RWPE1 (cell line): Measurements from ENCODE around the gene PRKCD.

Source experiments
- CTCF ChIA-PET: fragments of 350-600 bp; sonication (Branson Sonifier 250); formaldehyde crosslinking; extraction: SDS; loops from one replicate; lab custom pipeline; 2021; lab: Yijun Ruan, JAX
- POLR2A ChIA-PET: fragments of 400-600 bp; formaldehyde crosslinking; extraction: SDS; loops from one replicate; lab custom pipeline; 2020; ENCODE audit warnings: antibody characterized with exemption; ENCODE audit not compliant: low non-redundant PET; lab: Yijun Ruan, JAX
- DNase-seq: peaks from one replicate; pipeline ENCODE4 v3.0.0; 2012; ENCODE audit warnings: low spot score
- H3K27ac ChIP-seq: fragments of 450-650 bp; 2 replicates; pipeline ENCODE4 v1.5.1; 2017
- CTCF ChIP-seq: fragments of 450-650 bp; conservative IDR thresholded peaks from 2 replicates; pipeline ENCODE4 v1.5.1; 2017; ENCODE audit warnings: low read depth, mild to moderate bottlenecking

The PRKCD gene

GRCh38 chr3:53167418-53168174, 6.6 kb downstream of the PRKCD start:
- CTCF ChIA-PET = no interaction called here
- TF ChIP-seq CTCF = no peak
- POLR2A ChIA-PET = no interaction called here
- no peak overlapping the region; the same call in 1 of the 2 replicates for H3K27ac ChIP-seq
- DNase-seq = no peak

GRCh38 chr3:53168175-53168923, 7.3 kb downstream of the PRKCD start:
- DNase-seq = no peak
- POLR2A ChIA-PET = no interaction called here
- no peak for TF ChIP-seq CTCF
- no peak overlapping the region for H3K27ac ChIP-seq
- CTCF ChIA-PET = no interaction called here

- TF ChIP-seq CTCF = no peak
- peak overlapping the region; percentile 18 for H3K27ac ChIP-seq
- no peak for DNase-seq
- ChIA-PET CTCF (interaction anchor here (0.6 kb wide), 1 partner anchor 27 kb away, joined by 3 read pairs; no protein-coding TSS in a partner anchor), POLR2A (no interaction called here)
These were observed 8.2 kb downstream of the PRKCD start for GRCh38 chr3:53169045-53169831.

GRCh38 chr3:53169832-53170324, 8.9 kb downstream of the PRKCD start:
- DNase-seq = no peak
- CTCF ChIA-PET = no interaction called here
- no peak for TF ChIP-seq CTCF
- POLR2A ChIA-PET = no interaction called here
- peak overlapping the region; percentile 18 for H3K27ac ChIP-seq

GRCh38 chr3:53170325-53171063, 9.5 kb downstream of the PRKCD start:
- POLR2A ChIA-PET = no interaction called here
- H3K27ac ChIP-seq = peak overlapping the region; percentile 18
- no peak for DNase-seq
- CTCF ChIA-PET = interaction anchor here (0.5 kb wide), 1 partner anchor 14 kb away, joined by 3 read pairs; no protein-coding TSS in a partner anchor
- TF ChIP-seq CTCF = no peak
